Measurements from ENCODE around the gene PRLH.

Gene PRLH

GRCh38 chr2:237566401-237567235 is at the start of gene PRLH:
PRLH (plus strand) TSS chr2:237566574; CDS start chr2:237566574, 0 bp downstream.
- no peak for DNase-seq

- no peak for DNase-seq
Observed at GRCh38 chr2:237517163-237517562, 49.2 kb upstream of the PRLH start.

GRCh38 chr2:237517990-237518389 is 48.4 kb upstream of the PRLH start:
- DNase-seq, result no peak

GRCh38 chr2:237519506-237520245 is 46.7 kb upstream of the PRLH start:
- no peak for DNase-seq

GRCh38 chr2:237520290-237520689 is 46.1 kb upstream of the PRLH start:
- DNase-seq, result no peak

GRCh38 chr2:237524631-237525030 is 41.7 kb upstream of the PRLH start:
- no peak for DNase-seq

GRCh38 chr2:237525559-237526157 is 40.7 kb upstream of the PRLH start:
- DNase-seq, result no peak

GRCh38 chr2:237527233-237527632 is 39.1 kb upstream of the PRLH start:
- DNase-seq, result no peak

GRCh38 chr2:237527766-237528165 is 38.6 kb upstream of the PRLH start:
- no peak for DNase-seq

- no peak for DNase-seq
Observed at GRCh38 chr2:237529452-237530402, 36.6 kb upstream of the PRLH start.

- no peak for DNase-seq
Observed at GRCh38 chr2:237530472-237531433, 35.6 kb upstream of the PRLH start.

GRCh38 chr2:237532160-237532559 is 34.2 kb upstream of the PRLH start:
- no peak for DNase-seq

GRCh38 chr2:237533668-237534161 is 32.7 kb upstream of the PRLH start:
- DNase-seq, result no peak

GRCh38 chr2:237534380-237534779 is 32.0 kb upstream of the PRLH start:
- no peak for DNase-seq

- DNase-seq, result no peak
Observed at GRCh38 chr2:237535385-237536082, 30.8 kb upstream of the PRLH start.

- DNase-seq, result no peak
Observed at GRCh38 chr2:237536083-237536415, 30.3 kb upstream of the PRLH start.

- no peak for DNase-seq
Observed at GRCh38 chr2:237536617-237537016, 29.8 kb upstream of the PRLH start.

- no peak for DNase-seq
Observed at GRCh38 chr2:237538001-237538720, 28.2 kb upstream of the PRLH start.

- no peak for DNase-seq
Observed at GRCh38 chr2:237538901-237539300, 27.5 kb upstream of the PRLH start.

- no peak for DNase-seq
Observed at GRCh38 chr2:237539681-237540080, 26.7 kb upstream of the PRLH start.

All from activated naive CD4-positive, alpha-beta T cell treated with Interleukin-2 at 50 U/mL for 16 hours (primary cell).